ENCODE data around the gene C16orf96.

C16orf96 gene

GRCh38 chr16:4591706-4592470 lies 35.7 kb downstream of the C16orf96 start:
- H3K27ac ChIP-seq, result no peak overlapping the region
- TF ChIP-seq CTCF (conservative IDR thresholded peaks at IDR 0.05), result no peak
- TF ChIP-seq ZFX (IDR thresholded peaks at IDR 0.05), result no peak

DNA sequence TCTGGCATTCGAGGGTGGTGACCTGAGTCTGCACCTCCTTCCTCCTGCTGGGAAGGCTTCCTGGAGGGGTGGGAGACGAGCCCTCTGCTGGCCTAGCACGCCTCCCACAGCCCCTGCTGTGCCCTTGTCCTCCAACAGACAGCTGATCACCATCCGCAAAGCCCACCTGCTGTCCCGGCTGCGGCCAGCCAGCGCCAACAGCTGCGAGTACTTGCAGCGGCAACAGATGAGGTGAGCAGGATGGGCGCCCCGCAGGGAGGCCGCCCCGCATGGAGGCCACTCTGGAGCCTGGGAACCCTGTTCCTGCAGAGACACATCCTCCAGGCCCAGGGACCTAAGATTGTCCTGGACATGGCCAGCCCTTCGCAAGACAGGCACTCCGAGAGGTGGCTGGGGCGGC lies 36.9 kb downstream of the C16orf96 start:
- no peak for TF ChIP-seq CTCF (conservative IDR thresholded peaks at IDR 0.05)
- no peak for TF ChIP-seq ZFX (IDR thresholded peaks at IDR 0.05)
- no peak overlapping the region for H3K27ac ChIP-seq

- no peak overlapping the region for H3K27ac ChIP-seq
- TF ChIP-seq ZFX (IDR thresholded peaks at IDR 0.05) (no peak), CTCF (conservative IDR thresholded peaks at IDR 0.05) (no peak)
Measured at GRCh38 chr16:4594433-4595410, 38.6 kb downstream of the C16orf96 start.

GRCh38 chr16:4597174-4597573 lies 41.0 kb downstream of the C16orf96 start:
- TF ChIP-seq CTCF (conservative IDR thresholded peaks at IDR 0.05), result no peak
- no peak for TF ChIP-seq ZFX (IDR thresholded peaks at IDR 0.05)
- H3K27ac ChIP-seq, result no peak overlapping the region

DNA sequence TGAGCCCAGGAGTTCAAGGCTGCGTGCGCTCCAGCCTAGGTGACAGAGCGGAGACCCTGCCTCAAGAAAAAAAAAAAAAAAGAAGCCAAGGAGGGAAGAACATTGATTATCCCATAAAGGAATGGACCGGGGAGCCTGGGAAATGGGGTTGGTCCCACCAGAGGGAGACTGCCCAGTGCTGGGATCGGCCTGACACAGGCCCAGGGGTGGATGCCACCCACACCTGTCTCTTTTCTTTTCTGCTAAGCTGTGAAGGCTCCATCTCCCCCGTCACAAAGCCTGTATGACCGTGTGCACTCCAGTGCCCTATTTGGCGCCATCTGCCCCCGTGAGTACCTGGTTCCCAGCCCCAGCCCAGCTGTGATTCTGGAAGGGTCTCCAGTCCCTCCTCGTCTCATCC lies 42.9 kb downstream of the C16orf96 start:
- no peak overlapping the region for H3K27ac ChIP-seq
- TF ChIP-seq CTCF (conservative IDR thresholded peaks at IDR 0.05) (no peak), ZFX (IDR thresholded peaks at IDR 0.05) (no peak)

GRCh38 chr16:4599545-4599944 lies 43.4 kb downstream of the C16orf96 start:
- no peak overlapping the region for H3K27ac ChIP-seq
- TF ChIP-seq CTCF (conservative IDR thresholded peaks at IDR 0.05) (no peak), ZFX (IDR thresholded peaks at IDR 0.05) (no peak)

All from C4-2B (cell line).